Panc1 (cell line): ENCODE measurements around the gene TUBGCP3.

Experiments used
- CTCF ChIP-seq: fragments of 450-650 bp; IDR thresholded peaks from 2 replicates; pipeline ENCODE4 v1.5.1; 2017; ENCODE audit warnings: mild to moderate bottlenecking
- TCF7L2 ChIP-seq: IDR thresholded peaks from 2 replicates; pipeline ENCODE4 v1.6.1; 2011; ENCODE audit warnings: mild to moderate bottlenecking, low read depth, low read length, inconsistent platforms

DNA sequence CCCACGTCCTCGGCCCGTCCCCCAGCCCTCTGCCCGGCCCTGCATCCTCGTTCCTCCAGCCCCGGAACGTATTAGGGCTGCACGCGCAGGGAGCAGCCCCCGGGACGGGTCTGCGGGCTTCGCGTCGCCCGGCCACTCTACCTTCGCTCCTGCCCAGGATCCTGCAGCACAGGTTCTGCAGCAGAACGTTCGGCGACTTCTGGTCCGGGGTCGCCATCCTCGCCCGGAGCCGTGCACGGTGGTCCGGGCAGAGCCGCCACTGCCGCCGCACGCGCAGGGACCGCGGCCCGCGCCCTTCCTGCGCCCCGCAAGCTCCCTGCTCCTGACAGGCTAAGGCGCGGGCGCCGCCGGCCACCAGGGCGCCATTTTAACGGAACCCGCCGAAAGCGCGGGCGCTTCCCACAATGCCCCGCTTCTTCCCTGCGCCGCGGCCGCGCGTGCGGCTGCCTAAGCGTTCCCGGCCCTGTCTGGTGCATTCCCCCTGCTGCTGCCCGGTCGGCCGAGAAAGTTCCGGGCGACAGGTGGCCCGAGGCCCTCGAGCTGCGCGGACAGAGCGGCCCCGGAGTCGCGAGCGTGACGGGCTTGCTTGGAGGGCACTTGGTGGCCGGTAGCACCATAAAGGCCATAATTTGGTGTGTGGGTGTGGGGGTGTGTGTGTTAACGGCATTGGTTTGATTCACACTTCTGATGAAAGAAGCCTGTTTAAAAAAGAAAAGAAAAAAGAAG, at the start of gene TUBGCP3:
- TF ChIP-seq CTCF (no peak), TCF7L2 (no peak)
